Gastrocnemius medialis (tissue), 4 donors: ENCODE data around the gene TBC1D8. TPM values are rescaled to one million over a fixed set of nuclear protein-coding genes. Genes with fewer than 3 reads are reported as not detected.

Source experiments
- ATAC-seq, 2 donors: fragments of 150-250 bp; one replicate each; pipeline ENCODE4 v1.9.1; 2016
- DNase-seq, 2 donors: peaks; one replicate each; pipeline ENCODE4 v3.0.0-alpha.2; 2019
- H3K27ac ChIP-seq, 4 donors: fragments of 200-600 bp; sonication (generic); 1 replicate in 1 of 4; 2 replicates in 3 of 4; pipeline ENCODE4 v1.5.1; 2016 to 2018; ENCODE audit warnings: mild to moderate bottlenecking in 2 of 4, moderate library complexity in 1 of 4
- H3K27me3 ChIP-seq, 3 donors: fragments of 200-600 bp; sonication (generic) in 2 of 3; 1 replicate in 1 of 3; 2 replicates in 2 of 3; pipeline versions ENCODE4 v1.5.1 to v1.6.0; 2016 to 2019; ENCODE audit warnings: mild to moderate bottlenecking in 1 of 3, moderate library complexity in 1 of 3
- H3K36me3 ChIP-seq, 2 donors: fragments of 200-600 bp; sonication (generic) in 1 of 2; one replicate each; pipeline ENCODE4 v1.5.1; 2017 to 2018
- H3K4me1 ChIP-seq, 2 donors: fragments of 200-600 bp; sonication (generic) in 1 of 2; one replicate each; pipeline ENCODE4 v1.5.1; 2016 to 2017; ENCODE audit warnings: mild to moderate bottlenecking in 2 of 2
- H3K4me3 ChIP-seq, 4 donors: fragments of 200-600 bp; sonication (generic) in 3 of 4; 1 replicate in 1 of 4; 2 replicates in 3 of 4; pipeline ENCODE4 v1.5.1; 2016 to 2019; ENCODE audit warnings: mild to moderate bottlenecking in 2 of 4
- H3K9me3 ChIP-seq, 3 donors: fragments of 200-600 bp; sonication (generic) in 2 of 3; 1 replicate in 1 of 3; 2 replicates in 2 of 3; pipeline ENCODE4 v1.5.1; 2016 to 2019
- CTCF ChIP-seq, 5 experiments: fragments of 450-650 bp in 3 of 5; fragments of 200-600 bp in 2 of 5; sonication (generic) in 2 of 5; IDR thresholded peaks in 4 of 5; conservative IDR thresholded peaks in 1 of 5; 1 replicate in 4 of 5; 2 replicates in 1 of 5; pipeline ENCODE4 v1.5.1; 2016 to 2019; ENCODE audit warnings: antibody characterized with exemption in 5 of 5, mild to moderate bottlenecking in 3 of 5, moderate library complexity in 3 of 5
- POLR2A ChIP-seq, 2 donors: fragments of 450-650 bp; IDR thresholded peaks; one replicate each; pipeline ENCODE4 v1.6.1; 2017; ENCODE audit warnings: antibody characterized with exemption in 2 of 2, mild to moderate bottlenecking in 2 of 2, moderate library complexity in 2 of 2
- in situ Hi-C, 4 donors: fragments of 200-750 bp; cut with MboI; loops; one replicate each; pipeline versions ENCODE4 v1.15.0 to v1.8.0; 2017; ENCODE audit warnings: low sequenced_read_pairs in 4 of 4
- intact Hi-C: fragments of 100-400 bp; cut with DNase I; formaldehyde crosslinking; loops from one replicate; pipeline ENCODE4 v1.15.1; 2023; ENCODE audit warnings: low total_unique reads
- total RNA-seq, 4 donors: library from RNA; depleted of rRNA; stranded (reverse); fragments of >200 nt; gene quantifications; one replicate each; pipeline versions ENCODE4 v1.1.0 to v1.2.3, GENCODE V29; 2016

The TBC1D8 gene
- total RNA-seq, 4 donors from 2014 or later = 103 to 298 (median 201) TPM

- H3K36me3 ChIP-seq = peaks cover 0 to 31% of the 10 kb centered on the region in 2 donors
- intact Hi-C loops (no loop called here), in situ Hi-C loops (no loop called here)
- H3K27me3 ChIP-seq = no peaks in the 10 kb centered on the region
- ATAC-seq = no peak
- H3K27ac ChIP-seq = no peak overlapping the region
- H3K4me1 ChIP-seq = no peaks in the 10 kb centered on the region
- H3K9me3 ChIP-seq = no peaks in the 10 kb centered on the region
- no peak overlapping the region for H3K4me3 ChIP-seq
- no peak for DNase-seq
- TF ChIP-seq CTCF (IDR thresholded peaks at IDR 0.05 in 4 of 5, conservative IDR thresholded peaks at IDR 0.05 in 1 of 5) (no peak), POLR2A (IDR thresholded peaks at IDR 0.05) (no peak)
Observed at GRCh38 chr2:100968146-100969145, 182.7 kb downstream of the TBC1D8 start.

GRCh38 chr2:100967716-100968115 is 183.5 kb downstream of the TBC1D8 start:
- in situ Hi-C loops = no loop called here
- no peaks in the 10 kb centered on the region for H3K9me3 ChIP-seq

GRCh38 chr2:100965596-100965995 is 185.6 kb downstream of the TBC1D8 start:
- DNase-seq (no peak), ATAC-seq (no peak)
- H3K27me3 ChIP-seq = no peaks in the 10 kb centered on the region
- H3K9me3 ChIP-seq = no peaks in the 10 kb centered on the region
- in situ Hi-C loops = no loop called here
- TF ChIP-seq POLR2A (IDR thresholded peaks at IDR 0.05) = no peak
- TF ChIP-seq CTCF (IDR thresholded peaks at IDR 0.05 in 4 of 5, conservative IDR thresholded peaks at IDR 0.05 in 1 of 5) = no peak
- H3K36me3 ChIP-seq = peaks cover 0 to 16% of the 10 kb centered on the region in 2 donors
- H3K4me3 ChIP-seq = no peak overlapping the region
- H3K27ac ChIP-seq = no peak overlapping the region
- intact Hi-C loops = no loop called here
- H3K4me1 ChIP-seq = no peaks in the 10 kb centered on the region

More at GRCh38 chr2:100967716-100968115, 183.5 kb downstream of the TBC1D8 start:
- no peak overlapping the region for H3K4me3 ChIP-seq
- intact Hi-C loops = no loop called here
- no peak for ATAC-seq
- H3K27ac ChIP-seq = no peak overlapping the region
- DNase-seq = no peak
- H3K27me3 ChIP-seq = no peaks in the 10 kb centered on the region
- H3K36me3 ChIP-seq = peaks cover 0 to 26% of the 10 kb centered on the region in 2 donors
- TF ChIP-seq CTCF (IDR thresholded peaks at IDR 0.05 in 4 of 5, conservative IDR thresholded peaks at IDR 0.05 in 1 of 5) (no peak), POLR2A (IDR thresholded peaks at IDR 0.05) (no peak)
- H3K4me1 ChIP-seq = no peaks in the 10 kb centered on the region

- intact Hi-C loops (no loop called here), in situ Hi-C loops (no loop called here)
- no peak for DNase-seq
- H3K27me3 ChIP-seq = no peaks in the 10 kb centered on the region
- H3K4me1 ChIP-seq = no peaks in the 10 kb centered on the region
- ATAC-seq = no peak
- TF ChIP-seq POLR2A (IDR thresholded peaks at IDR 0.05) = no peak
- no peak for TF ChIP-seq CTCF (IDR thresholded peaks at IDR 0.05 in 4 of 5, conservative IDR thresholded peaks at IDR 0.05 in 1 of 5)
- H3K4me3 ChIP-seq = no peak overlapping the region
- H3K36me3 ChIP-seq = peaks cover 0 to 12% of the 10 kb centered on the region in 2 donors
- H3K9me3 ChIP-seq = no peaks in the 10 kb centered on the region
- H3K27ac ChIP-seq = no peak overlapping the region
Observed at GRCh38 chr2:100964681-100965169, 186.5 kb downstream of the TBC1D8 start.
